Left lung (tissue), 10 donors: ENCODE measurements around the gene ACADM. TPM values are rescaled to one million over a fixed set of nuclear protein-coding genes. Genes with fewer than 3 reads are reported as not detected.
"Not testable (repeated sequence)": the region's sequence is repeated elsewhere in the genome, so short reads cannot be mapped to it uniquely, and the experiment has no call there.

Experiments
- ATAC-seq: fragments of 200-7000 bp; cut with Tn5 transposase; one replicate; pipeline ENCODE4 v1.9.1; 2020; ENCODE audit warnings: moderate library complexity
- DNase-seq, 4 donors: peaks; one replicate each; pipeline ENCODE4 v3.0.0-alpha.2; 2013 to 2020
- H3K27ac ChIP-seq, 2 donors: fragments of 200-600 bp; sonication (generic) in 1 of 2; one replicate each; pipeline versions ENCODE4 v1.5.0 to v1.8.0; 2020 to 2021
- H3K27me3 ChIP-seq, 2 donors: fragments of 200-600 bp; sonication (generic) in 1 of 2; one replicate each; pipeline versions ENCODE4 v1.5.0 to v1.8.0; 2020 to 2021
- H3K36me3 ChIP-seq, 2 donors: fragments of 200-600 bp; sonication (generic) in 1 of 2; one replicate each; pipeline versions ENCODE4 v1.5.0 to v1.8.0; 2020 to 2021
- H3K4me1 ChIP-seq, 2 donors: fragments of 200-600 bp; one replicate each; pipeline ENCODE4 v1.8.0; 2021
- H3K4me3 ChIP-seq, 2 donors: fragments of 200-600 bp; sonication (generic) in 1 of 2; one replicate each; pipeline versions ENCODE4 v1.5.0 to v1.8.0; 2020 to 2021; ENCODE audit warnings: mild to moderate bottlenecking in 1 of 2
- H3K9me3 ChIP-seq, 2 donors: fragments of 200-600 bp; sonication (generic) in 1 of 2; one replicate each; pipeline versions ENCODE4 v1.5.0 to v1.8.0; 2020 to 2021
- intact Hi-C, 2 donors: fragments of 100-400 bp; cut with DNase I; formaldehyde crosslinking; loops; one replicate each; pipeline versions ENCODE4 v1.11.2 to v1.14.2; 2022
- polyA plus RNA-seq, 6 donors: library from polyadenylated mRNA; unstranded; fragments of 120-200 nt; gene quantifications; one replicate each; pipeline ENCODE4 v1.2.1, GENCODE V29; 2013; ENCODE audit not compliant: insufficient read length in 6 of 6
- total RNA-seq, 2 donors: library from RNA; stranded (reverse); fragmentation: NEBNext Ultra II Directional; extraction: Animal tissue kit (Norgen Biotek cat#: 25700); gene quantifications; one replicate each; pipeline ENCODE4 v1.2.1, GENCODE V29; 2021
- TF ChIP-seq, protein P1 (sequence below), 2 donors: fragments of 200-600 bp; sonication (generic) in 1 of 2; IDR thresholded peaks; one replicate each; pipeline versions ENCODE4 v1.5.0 to v1.8.0; 2021; ENCODE audit warnings: antibody characterized with exemption in 2 of 2
- donor health status: DM: no; HTN: yes; CAD: no.
- donor health status: DM: no; HTN: no; CAD: no.

The ACADM gene
- total and polyA plus RNA-seq, 8 donors, result 35.5 to 96.8 (median 80.6) TPM

DNA sequence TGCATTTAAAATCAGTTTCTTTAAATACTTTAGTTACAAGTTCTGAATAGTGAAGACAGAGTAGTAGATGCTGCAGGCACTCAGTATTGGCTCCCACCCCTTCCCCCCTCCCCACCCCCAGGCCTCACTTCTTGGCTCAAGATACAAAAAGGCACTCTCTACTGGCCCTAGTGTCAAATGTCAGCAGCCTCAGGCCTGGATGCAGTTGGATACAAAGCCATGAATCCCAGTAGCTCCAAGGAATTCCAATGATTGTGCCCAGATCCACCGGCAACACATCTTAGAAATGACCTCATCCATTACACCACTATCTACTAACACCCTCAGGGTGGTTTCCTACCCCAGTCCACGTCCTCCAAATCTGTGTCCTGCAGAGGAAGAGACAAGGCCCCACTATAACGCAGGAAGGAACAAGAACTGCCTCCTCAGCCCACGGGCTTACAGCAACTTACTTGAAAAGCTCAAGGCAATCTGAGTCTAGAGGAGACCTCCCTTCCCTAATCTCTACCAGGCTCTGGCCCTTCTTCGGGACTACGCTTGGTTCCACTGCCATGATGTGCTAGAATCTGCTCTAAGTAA lies 17.6 kb downstream of the ACADM start:
- no peak overlapping the region for H3K27ac ChIP-seq
- TF ChIP-seq, protein P1, sequence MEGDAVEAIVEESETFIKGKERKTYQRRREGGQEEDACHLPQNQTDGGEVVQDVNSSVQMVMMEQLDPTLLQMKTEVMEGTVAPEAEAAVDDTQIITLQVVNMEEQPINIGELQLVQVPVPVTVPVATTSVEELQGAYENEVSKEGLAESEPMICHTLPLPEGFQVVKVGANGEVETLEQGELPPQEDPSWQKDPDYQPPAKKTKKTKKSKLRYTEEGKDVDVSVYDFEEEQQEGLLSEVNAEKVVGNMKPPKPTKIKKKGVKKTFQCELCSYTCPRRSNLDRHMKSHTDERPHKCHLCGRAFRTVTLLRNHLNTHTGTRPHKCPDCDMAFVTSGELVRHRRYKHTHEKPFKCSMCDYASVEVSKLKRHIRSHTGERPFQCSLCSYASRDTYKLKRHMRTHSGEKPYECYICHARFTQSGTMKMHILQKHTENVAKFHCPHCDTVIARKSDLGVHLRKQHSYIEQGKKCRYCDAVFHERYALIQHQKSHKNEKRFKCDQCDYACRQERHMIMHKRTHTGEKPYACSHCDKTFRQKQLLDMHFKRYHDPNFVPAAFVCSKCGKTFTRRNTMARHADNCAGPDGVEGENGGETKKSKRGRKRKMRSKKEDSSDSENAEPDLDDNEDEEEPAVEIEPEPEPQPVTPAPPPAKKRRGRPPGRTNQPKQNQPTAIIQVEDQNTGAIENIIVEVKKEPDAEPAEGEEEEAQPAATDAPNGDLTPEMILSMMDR (IDR thresholded peaks at IDR 0.05), result no peak
- H3K4me3 ChIP-seq, result no peak overlapping the region
- intact Hi-C loops, result no loop called here
- H3K9me3 ChIP-seq, result no peaks in the 10 kb centered on the region
- H3K27me3 ChIP-seq, result no peaks in the 10 kb centered on the region
- H3K36me3 ChIP-seq, result peaks cover 4 to 81% of the 10 kb centered on the region in 2 donors
- DNase-seq, result no peak
- no peaks in the 10 kb centered on the region for H3K4me1 ChIP-seq
- no peak for ATAC-seq

DNA sequence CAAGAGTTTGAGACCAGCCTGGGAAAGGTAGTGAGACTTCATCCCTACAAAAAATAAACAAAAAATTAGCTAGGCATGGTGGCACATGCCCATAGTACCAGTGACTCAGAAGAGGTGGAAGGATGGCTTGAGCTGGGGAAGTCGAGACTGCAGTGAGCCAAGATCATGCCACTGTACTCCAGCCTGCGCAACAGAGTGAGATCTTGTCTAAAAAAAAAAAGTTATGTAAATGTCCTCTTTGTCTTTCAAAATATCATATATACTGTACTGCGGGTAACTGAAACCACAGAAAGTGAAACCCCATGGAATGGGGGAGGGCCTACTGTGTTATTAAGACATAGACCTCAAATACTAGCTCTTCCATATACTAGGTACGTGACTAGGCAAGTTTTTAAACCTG lies 20.8 kb downstream of the ACADM start:
- ATAC-seq, result no peak
- Histone ChIP-seq H3K27me3 (no peaks in the 10 kb centered on the region), H3K36me3 (peaks cover 4 to 62% of the 10 kb centered on the region in 2 donors), H3K4me1 (no peaks in the 10 kb centered on the region), H3K9me3 (no peaks in the 10 kb centered on the region), H3K27ac (no peak overlapping the region), H3K4me3 (no peak overlapping the region)
- no peak for DNase-seq
- intact Hi-C loops, result no loop called here
- TF ChIP-seq, protein P1 (IDR thresholded peaks at IDR 0.05), result no peak

DNA sequence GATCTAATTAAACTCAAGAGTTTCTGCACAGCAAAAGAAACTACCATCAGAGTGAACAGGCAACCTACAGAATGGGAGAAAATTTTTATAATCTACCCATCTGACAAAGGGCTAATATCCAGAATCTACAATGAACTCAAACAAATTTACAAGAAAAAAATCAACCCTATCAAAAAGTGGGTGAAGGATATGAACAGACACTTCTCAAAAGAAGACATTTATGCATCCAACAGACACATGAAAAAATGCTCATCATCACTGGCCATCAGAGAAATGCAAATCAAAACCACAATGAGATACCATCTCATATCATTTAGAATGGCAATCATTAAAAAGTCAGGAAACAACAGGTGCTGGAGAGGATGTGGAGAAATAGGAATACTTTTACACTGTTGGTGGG lies 32.7 kb downstream of the ACADM start:
- intact Hi-C loops, H3K4me1 ChIP-seq, H3K4me3 ChIP-seq, ATAC-seq, H3K27me3 ChIP-seq, H3K9me3 ChIP-seq, DNase-seq, H3K27ac ChIP-seq: not testable (repeated sequence)
- peaks cover 0 to 40% of the 10 kb centered on the region in 2 donors for H3K36me3 ChIP-seq

DNA sequence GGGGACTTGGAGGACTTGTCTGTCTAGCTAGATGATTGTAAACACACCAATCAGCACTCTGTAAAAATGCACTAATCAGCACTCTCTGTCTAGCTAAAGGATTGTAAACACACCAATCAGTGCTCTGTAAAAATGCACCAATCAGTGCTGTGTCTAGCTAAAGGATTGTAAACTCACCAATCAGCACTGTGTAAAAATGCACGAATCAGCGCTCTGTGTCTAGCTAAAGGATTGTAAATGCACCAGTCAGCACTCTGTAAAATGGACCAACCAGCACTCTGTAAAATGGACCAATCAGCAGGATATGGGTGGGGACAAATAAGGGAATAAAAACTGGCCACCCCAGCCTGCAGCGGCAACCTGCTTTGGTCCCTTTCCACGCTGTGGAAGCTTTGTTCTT lies 34.0 kb downstream of the ACADM start:
- H3K36me3 ChIP-seq, result peaks cover 0 to 28% of the 10 kb centered on the region in 2 donors
- H3K27ac ChIP-seq, H3K27me3 ChIP-seq, H3K9me3 ChIP-seq, ATAC-seq, DNase-seq, H3K4me1 ChIP-seq, intact Hi-C loops, H3K4me3 ChIP-seq: not testable (repeated sequence)

DNA sequence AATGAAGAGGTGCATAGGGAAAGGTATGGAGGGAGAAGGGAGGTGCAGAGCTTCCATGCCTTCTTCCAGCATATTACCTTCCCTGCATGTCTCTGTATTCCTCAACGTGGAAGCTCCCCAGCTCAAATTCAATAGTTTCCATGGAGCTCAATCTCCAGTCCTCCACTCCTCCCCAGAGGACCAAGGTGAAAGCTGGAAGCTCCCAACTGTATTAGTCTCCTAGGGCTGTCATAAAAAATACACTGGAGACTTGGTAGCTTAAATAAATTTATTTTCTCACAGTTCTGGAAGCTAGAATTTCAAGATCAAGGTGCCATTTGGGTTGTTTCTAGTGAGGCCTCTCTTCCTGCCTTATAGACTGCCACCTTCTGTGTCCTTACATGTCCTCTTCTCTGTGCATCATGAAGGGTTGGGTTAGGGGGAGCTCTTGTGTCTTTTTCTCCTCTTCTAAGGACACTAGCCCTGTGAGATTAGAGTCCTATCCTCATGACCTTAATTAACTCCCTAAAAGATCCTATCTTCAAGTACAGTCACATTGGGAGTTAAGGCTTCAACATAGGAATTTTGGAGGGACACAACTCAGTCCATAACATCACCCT lies 39.6 kb downstream of the ACADM start:
- Histone ChIP-seq H3K9me3 (no peaks in the 10 kb centered on the region), H3K4me3 (no peak overlapping the region), H3K27me3 (no peaks in the 10 kb centered on the region), H3K27ac (no peak overlapping the region), H3K4me1 (no peaks in the 10 kb centered on the region), H3K36me3 (no peaks in the 10 kb centered on the region)
- ATAC-seq (no peak), DNase-seq (no peak)
- TF ChIP-seq, protein P1 (IDR thresholded peaks at IDR 0.05), result no peak
- intact Hi-C loops, result no loop called here

DNA sequence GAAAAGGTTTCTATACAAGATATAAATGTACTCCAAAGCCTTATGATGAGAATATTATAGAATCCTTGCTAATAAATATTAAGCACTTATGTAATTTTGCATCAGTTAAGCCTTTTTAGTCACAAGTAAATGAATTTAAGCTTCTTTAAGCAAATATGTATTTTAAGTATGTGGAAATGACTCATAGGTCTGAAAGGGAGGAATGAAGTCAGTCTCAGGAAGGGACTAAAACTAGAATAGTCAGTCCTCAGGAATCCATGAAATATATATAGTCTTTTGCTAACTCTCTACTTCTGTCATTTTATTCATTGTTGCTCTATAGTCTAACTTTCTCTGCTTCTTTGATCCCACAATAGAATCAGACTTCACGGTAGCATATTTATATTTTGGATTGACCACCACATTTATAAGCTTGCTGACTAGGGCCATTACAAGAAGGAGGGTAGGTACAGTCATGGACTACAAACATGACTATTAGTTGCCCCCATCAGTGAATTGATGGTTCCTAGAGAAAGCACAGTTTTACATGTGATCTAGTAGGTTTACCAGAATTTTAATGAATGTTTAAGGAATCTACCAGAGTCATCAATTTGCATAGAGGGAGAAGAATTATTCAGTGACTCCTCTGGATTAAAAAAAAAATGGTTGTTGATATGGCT lies 41.3 kb downstream of the ACADM start:
- Histone ChIP-seq H3K36me3 (no peaks in the 10 kb centered on the region), H3K4me1 (no peaks in the 10 kb centered on the region), H3K27ac (no peak overlapping the region), H3K9me3 (no peaks in the 10 kb centered on the region), H3K27me3 (no peaks in the 10 kb centered on the region), H3K4me3 (no peak overlapping the region)
- intact Hi-C loops, result no loop called here
- TF ChIP-seq, protein P1 (IDR thresholded peaks at IDR 0.05), result no peak
- DNase-seq, result no peak
- ATAC-seq, result peak; percentile 63
